Embryonic facial prominence (tissue), 1 donor: ENCODE measurements around the gene GPR161.

Source experiments
- DNase-seq: peaks from one replicate; pipeline ENCODE4 v3.0.0-alpha.2; 2016; ENCODE audit errors: extremely low spot score

The GPR161 gene

DNA sequence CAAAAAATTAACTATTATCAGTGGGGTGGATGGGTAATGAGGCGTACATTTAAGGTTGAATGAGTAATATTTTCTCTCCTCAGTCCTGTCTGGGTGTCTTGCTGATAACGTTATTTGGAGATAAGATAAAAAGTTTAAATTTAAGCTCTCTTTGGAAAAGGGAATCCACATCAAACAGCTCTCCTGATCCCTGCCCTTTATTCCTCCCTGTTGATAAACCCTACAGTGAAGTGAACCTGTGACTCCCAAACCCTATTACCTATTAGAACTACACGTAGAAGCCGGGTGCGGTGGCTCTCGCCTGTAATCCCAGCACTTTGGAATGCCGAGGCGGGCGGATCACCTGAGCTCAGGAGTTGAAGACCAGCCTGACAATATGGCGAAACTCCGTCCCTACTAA, 9.9 kb upstream of the GPR161 start:
- no peak for DNase-seq

- DNase-seq = no peak
Observed at GRCh38 chr1:168146160-168146539, 9.4 kb upstream of the GPR161 start.

DNA sequence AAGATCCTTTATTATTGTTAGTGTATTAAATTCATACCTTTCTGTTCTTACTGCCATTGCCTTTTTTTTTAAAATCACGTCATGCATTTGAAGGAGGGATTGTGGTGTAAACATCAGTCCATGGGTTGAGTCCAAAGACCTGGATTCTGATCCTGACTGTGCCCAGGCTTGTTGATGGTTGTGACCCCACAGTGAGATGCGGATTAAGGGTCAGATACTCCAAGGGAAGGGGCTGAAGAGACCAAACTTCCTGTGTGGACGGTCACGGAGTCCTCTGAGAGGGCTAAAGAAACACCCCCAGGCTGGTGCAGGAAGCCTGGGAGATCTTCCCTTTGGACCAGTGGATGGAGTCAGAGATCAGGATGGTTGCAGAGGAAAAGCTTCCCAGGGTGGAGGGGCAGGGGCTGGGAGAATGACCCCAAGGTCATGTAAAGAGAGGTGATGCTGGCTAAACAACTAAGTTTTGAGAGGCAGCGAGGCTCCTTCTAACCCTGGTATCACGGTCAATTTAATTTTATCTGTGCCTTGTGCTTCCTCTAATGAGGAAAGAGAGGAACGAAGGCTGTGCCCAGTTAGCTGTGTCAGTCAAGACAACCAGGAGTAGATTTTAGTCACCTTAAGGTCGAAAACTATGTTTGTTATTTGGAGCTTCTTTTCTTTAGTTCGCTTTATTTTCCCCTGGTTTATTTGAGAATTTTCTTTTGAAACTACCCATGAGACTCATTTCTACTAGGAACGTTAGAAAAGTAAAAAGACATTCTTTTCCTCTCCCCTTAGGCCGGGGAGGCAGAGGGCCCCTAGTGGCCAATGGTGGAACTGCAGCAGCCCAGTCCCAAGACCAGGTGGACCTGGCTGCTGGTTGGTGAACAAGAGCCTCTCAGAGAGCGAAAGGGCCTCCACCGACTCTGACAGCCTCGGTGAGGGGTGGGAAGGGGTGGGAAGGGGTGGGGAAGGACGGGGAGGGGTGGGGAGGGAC, 8.7 kb upstream of the GPR161 start:
- peak; percentile 18 for DNase-seq

GRCh38 chr1:168141871-168142385, 5.2 kb upstream of the GPR161 start:
- no peak for DNase-seq

GRCh38 chr1:168139070-168139469, 2.3 kb upstream of the GPR161 start:
- DNase-seq = no peak

GRCh38 chr1:168138134-168138533, 1.4 kb upstream of the GPR161 start:
- DNase-seq = no peak

GRCh38 chr1:168137515-168137821, 738 bp upstream of the GPR161 start:
- no peak for DNase-seq

GRCh38 chr1:168135921-168136708, 615 bp downstream of the GPR161 start:
- no peak for DNase-seq

GRCh38 chr1:168135116-168135920, 1.4 kb downstream of the GPR161 start:
- no peak for DNase-seq

GRCh38 chr1:168134642-168135041, 2.1 kb downstream of the GPR161 start:
- no peak for DNase-seq

DNA sequence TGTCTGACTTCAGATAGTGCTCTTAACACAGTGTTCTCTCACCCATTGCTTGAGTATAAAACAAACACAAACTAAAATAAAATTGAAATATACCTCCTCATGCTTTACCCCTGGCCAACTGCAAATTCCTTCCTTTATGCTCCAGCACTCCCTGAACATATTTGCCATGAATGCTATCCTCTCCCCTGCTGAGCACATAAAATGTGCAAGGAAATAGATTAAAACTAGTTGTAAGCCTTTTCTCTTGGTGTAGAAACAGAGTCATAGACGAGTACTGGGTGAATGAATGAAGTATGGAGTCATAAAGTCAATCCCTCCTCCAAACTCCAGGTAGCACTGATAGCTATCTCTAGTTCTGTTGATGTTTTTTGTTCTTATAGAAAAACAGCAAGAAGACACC, 2.6 kb downstream of the GPR161 start:
- DNase-seq = no peak

- DNase-seq = no peak
Observed at GRCh38 chr1:168129933-168130332, 6.8 kb downstream of the GPR161 start.

- no peak for DNase-seq
Observed at GRCh38 chr1:168127503-168127902, 9.2 kb downstream of the GPR161 start.

GRCh38 chr1:168125051-168125450, 11.7 kb downstream of the GPR161 start:
- no peak for DNase-seq

DNA sequence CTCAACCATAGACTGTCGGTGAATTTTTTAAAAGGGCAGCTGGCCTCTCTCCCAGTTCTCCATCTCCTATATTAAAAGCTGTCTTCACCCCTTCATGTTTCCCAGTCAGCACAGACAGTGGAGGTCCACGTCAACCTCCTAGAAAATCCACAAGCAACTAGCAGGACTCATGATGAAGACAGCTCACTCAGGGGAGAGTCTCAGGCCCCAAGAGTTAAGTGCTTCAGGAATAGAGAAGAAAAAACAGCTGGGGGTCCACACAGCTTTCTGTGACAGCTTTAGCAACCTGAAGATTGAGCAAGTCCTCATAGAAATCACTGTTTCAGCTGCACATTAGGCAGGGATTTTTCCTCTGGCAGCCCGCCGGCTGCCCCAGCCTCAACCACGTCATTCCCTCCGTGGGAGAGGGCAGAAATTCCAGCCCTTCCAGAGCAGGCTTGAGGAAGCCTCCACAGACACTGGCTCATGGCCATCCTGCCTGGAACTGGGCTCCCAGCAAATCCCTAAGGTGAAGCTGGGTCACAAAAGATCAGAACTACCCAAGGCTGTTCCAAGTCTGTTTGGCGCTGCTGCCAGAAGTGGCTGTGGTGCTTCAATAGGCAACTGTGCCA, 15.2 kb downstream of the GPR161 start:
- no peak for DNase-seq

DNA sequence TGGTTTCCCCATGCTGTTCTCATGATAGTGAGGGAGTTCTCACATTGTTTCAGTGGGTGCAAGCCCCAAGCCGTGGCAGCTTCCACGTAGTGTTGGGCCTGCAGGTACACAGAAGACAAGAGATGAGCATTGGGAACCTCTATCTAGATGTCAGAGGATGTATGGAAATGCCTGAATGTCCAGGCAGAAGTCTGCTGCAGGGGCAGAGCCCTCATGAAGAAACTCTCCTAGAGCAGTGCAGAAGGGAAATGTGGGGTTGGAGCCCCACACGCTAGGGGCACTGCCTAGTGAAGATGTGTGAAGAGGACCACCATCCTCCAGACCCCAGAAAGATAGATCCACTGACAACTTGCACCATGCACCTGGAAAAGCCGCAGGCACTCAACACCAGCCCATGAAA, 17.0 kb downstream of the GPR161 start:
- DNase-seq = no peak

DNA sequence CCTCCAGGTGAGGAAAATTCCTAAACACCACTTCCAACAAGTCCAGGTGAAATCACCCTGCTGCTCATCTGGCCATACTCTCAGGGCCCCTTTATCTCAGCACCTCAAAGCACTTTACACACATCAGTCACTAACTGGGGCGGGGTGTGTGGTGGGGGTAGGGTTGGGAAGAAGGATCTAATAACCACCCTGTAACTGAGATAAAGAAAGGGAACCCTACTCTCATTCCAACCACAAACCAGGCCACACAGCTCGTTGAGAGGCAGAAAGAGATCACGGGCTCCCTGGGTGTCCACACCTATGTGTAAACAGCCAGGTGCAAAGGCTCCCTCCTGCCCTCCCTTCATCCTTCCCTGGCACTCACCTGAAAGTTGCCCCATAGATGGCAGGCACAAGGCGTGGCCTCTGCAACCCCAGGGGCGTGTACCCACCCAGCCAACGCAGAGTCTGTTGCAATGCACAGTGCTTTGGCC, 20.4 kb downstream of the GPR161 start:
- no peak for DNase-seq

DNA sequence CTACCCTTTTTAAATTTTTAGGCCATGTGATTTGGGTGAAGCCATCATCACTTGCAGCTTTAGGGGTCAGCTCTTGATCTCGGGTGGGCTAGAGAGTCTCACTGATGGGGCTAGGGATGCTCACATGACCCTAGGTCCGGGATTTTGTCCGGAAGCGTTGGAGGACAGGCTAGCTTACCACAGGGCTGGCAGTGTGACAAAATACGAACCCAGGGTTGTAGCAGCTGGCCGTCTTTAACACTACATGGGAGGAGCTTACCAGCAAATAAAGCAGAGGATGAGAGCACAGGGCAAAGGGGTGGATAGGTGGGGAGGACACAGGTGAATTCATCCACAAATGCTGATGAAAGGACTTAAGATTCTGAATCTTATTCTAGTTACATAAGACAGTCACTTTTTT, 21.9 kb downstream of the GPR161 start:
- DNase-seq = no peak

DNA sequence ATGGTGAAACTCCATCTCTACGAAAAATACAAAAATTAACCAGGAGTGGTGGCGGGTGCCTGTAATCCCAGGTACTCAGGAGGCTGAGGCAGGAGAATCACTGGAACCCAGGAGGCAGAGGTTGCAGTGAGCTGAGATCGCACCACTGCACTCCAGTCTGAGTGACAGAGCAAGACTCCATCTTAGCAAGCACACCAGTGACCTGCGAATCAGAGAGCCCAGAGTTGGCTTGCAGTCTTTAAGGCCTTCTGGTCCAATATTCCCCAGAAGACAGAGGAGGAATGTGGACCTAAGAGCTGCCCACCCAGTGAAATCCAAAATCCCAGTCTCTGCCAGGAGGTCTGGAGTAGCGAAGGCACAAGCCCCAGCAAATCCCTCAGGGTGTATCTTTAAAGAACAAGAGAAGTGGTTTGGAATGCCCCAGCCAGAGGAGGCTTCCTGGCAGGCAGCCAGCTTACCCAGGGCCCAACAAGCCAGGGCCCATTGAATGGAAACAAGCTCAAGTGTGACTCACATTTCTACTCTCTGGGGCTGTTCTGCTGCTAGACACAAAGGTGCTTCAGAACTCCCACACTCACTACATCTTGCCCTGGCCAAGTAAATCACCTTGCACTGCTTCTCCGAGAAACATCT, 23.9 kb downstream of the GPR161 start:
- no peak for DNase-seq

DNA sequence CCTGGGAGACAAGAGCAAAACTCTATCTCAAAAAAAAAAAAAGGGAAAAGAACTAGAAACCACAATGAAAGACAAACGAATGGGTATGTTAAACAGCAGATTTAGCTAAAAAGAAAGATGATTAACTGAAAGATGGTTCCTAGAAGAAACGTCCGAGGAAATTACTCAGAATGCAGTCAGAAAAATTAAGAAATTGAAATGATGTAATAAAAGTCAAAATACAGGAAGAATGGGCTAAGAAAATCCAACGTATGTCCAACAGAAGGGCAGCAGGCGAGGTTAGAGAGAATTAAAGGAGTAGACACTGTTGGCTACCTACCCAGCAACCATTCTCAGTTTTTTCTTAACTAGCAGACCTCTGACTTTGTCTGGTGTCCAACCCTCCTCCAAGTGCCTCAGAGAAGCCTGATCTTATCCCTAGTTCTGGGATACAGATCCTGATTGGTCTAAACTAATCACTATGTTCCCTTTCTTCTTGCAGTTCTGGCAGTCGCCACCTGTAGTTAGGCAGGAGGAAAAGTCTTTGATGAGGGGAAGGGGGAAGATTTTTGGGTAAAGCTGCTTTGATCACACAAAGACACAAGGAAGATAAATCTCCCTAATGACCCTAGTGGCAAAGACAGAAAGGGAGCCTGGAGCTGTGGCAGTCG, 25.7 kb downstream of the GPR161 start:
- no peak for DNase-seq
